Measurements from ENCODE around the gene FBXL2. TPM values are rescaled to one million over a fixed set of nuclear protein-coding genes. Genes with fewer than 3 reads are reported as not detected.
"Not testable (repeated sequence)": the region's sequence is repeated elsewhere in the genome, so short reads cannot be mapped to it uniquely, and the experiment has no call there.

FBXL2 gene
- polyA plus RNA-seq, 1 experiment, result 19.1 TPM

- Histone ChIP-seq H3K36me3 (ENCODE audit: control insufficient read depth, insufficient read depth, low read length) (no peaks in the 10 kb centered on the region), H3K4me3 (ENCODE audit: low read depth, low read length) (no peak overlapping the region), H3K27me3 (ENCODE audit: control insufficient read depth, insufficient read depth, low read length) (no peaks in the 10 kb centered on the region)
- CTCF ChIA-PET, result interaction anchor here (2.0 kb wide), 1 partner anchor 53 kb away, joined by 6 read pairs; no protein-coding TSS in a partner anchor
- TF ChIP-seq CTCF (IDR thresholded peaks at IDR 0.05; ENCODE audit: insufficient read depth, low read depth, low read length), result no peak
- DNase-seq (ENCODE audit: low read depth), result no peak
- POLR2A ChIA-PET, result no interaction called here
Observed at GRCh38 chr3:33426068-33426467, 148.8 kb downstream of the FBXL2 start.

GRCh38 chr3:33426630-33427317 lies 149.5 kb downstream of the FBXL2 start:
- Histone ChIP-seq H3K36me3 (ENCODE audit: control insufficient read depth, insufficient read depth, low read length) (no peaks in the 10 kb centered on the region), H3K27me3 (ENCODE audit: control insufficient read depth, insufficient read depth, low read length) (no peaks in the 10 kb centered on the region), H3K4me3 (ENCODE audit: low read depth, low read length) (no peak overlapping the region)
- DNase-seq (ENCODE audit: low read depth), result no peak
- no peak for TF ChIP-seq CTCF (IDR thresholded peaks at IDR 0.05; ENCODE audit: insufficient read depth, low read depth, low read length)
- ChIA-PET CTCF (interaction anchor here (0.9 to 2.0 kb wide), 3 partner anchors 13 to 54 kb away, joined by 3 to 6 read pairs (median 3); no protein-coding TSS in a partner anchor), POLR2A (no interaction called here)

- no peak for TF ChIP-seq CTCF (IDR thresholded peaks at IDR 0.05; ENCODE audit: insufficient read depth, low read depth, low read length)
- Histone ChIP-seq H3K4me3 (ENCODE audit: low read depth, low read length) (no peak overlapping the region), H3K36me3 (ENCODE audit: control insufficient read depth, insufficient read depth, low read length) (no peaks in the 10 kb centered on the region), H3K27me3 (ENCODE audit: control insufficient read depth, insufficient read depth, low read length) (no peaks in the 10 kb centered on the region)
- DNase-seq (ENCODE audit: low read depth), result no peak
- POLR2A ChIA-PET, result interaction anchor here (0.5 kb wide), 1 partner anchor 137 kb away, joined by 3 read pairs; no protein-coding TSS in a partner anchor
- CTCF ChIA-PET, result interaction anchor here (1.6 kb wide), 1 partner anchor 358 kb away, joined by 3 read pairs; no protein-coding TSS in a partner anchor
Observed at GRCh38 chr3:33428734-33429133, 151.5 kb downstream of the FBXL2 start.

GRCh38 chr3:33429306-33429705 lies 152.1 kb downstream of the FBXL2 start:
- POLR2A ChIA-PET; H3K27me3 ChIP-seq (ENCODE audit: control insufficient read depth, insufficient read depth, low read length); H3K4me3 ChIP-seq (ENCODE audit: low read depth, low read length); H3K36me3 ChIP-seq (ENCODE audit: control insufficient read depth, insufficient read depth, low read length); DNase-seq (ENCODE audit: low read depth): not testable (repeated sequence)
- CTCF ChIA-PET, result interaction anchor here (1.0 to 1.6 kb wide), 3 partner anchors 40 to 358 kb away, joined by 3 read pairs; no protein-coding TSS in a partner anchor

GRCh38 chr3:33430061-33430460 lies 152.8 kb downstream of the FBXL2 start:
- ChIA-PET POLR2A (no interaction called here), CTCF (interaction anchor here (1.0 to 1.6 kb wide), 3 partner anchors 41 to 357 kb away, joined by 3 read pairs; no protein-coding TSS in a partner anchor)
- Histone ChIP-seq H3K4me3 (ENCODE audit: low read depth, low read length) (no peak overlapping the region), H3K36me3 (ENCODE audit: control insufficient read depth, insufficient read depth, low read length) (no peaks in the 10 kb centered on the region), H3K27me3 (ENCODE audit: control insufficient read depth, insufficient read depth, low read length) (no peaks in the 10 kb centered on the region)
- TF ChIP-seq CTCF (IDR thresholded peaks at IDR 0.05; ENCODE audit: insufficient read depth, low read depth, low read length), result no peak
- no peak for DNase-seq (ENCODE audit: low read depth)

All from BJ (cell line).